Measurements from ENCODE around the gene BCL3. TPM values are rescaled to one million over a fixed set of nuclear protein-coding genes. Genes with fewer than 3 reads are reported as not detected.

BCL3 gene
- total RNA-seq, 4 donors from 2014 or later = 13.2 to 37.7 (median 16.4) TPM

DNA sequence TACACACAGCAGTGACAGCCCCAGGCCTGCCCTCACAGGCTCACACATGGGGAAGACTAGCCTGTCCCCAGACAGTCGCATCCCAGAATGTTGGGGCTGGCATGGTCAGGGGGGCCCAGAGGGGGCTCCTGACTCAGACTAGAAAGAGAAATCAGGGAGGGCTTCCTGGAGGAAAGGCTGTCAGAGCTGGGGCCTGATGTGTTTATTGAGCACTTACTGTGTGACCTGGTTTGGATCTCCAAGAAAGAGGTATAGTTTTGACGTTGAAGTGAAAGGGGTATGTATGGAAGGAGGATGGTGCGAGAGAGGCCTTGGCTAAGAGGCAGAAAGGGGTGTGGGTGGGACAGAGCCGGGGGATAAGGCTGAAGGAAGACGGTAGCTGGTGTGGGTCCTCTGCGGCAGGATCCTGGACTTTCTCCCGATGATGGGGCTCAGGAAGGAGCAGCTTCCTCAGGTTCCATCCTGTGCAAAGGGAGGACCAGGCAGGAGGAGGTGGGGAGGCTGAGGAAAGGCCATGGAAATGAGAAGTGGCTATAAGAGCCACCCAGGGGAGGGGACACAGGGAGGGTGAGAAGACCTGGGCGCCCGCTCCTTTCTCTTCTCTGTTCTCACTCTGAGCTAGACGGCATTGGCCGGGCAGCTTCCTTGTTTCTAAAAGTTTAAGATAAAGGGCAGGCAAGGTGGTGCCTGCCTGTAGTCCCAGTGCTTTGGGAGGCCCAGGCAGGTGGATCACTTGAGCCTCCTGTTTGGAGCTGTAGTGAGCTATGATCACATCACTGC is 16.1 kb upstream of the BCL3 start:
- Histone ChIP-seq H3K4me1 (no peaks in the 10 kb centered on the region), H3K36me3 (no peaks in the 10 kb centered on the region), H3K9me3 (no peaks in the 10 kb centered on the region), H3K4me3 (no peak overlapping the region), H3K27me3 (no peaks in the 10 kb centered on the region), H3K27ac (no peak overlapping the region)
- 63 to 71% methylated on average over 8 to 10 of the region's 11 CpGs for WGBS, 2 donors (ENCODE audit: low coverage in 1 of 2)
- ATAC-seq = no peak
- TF ChIP-seq POLR2A (IDR thresholded peaks at IDR 0.05) = no peak
- TF ChIP-seq EP300 (IDR thresholded peaks at IDR 0.05) = no peak
- TF ChIP-seq POLR2AphosphoS5 (IDR thresholded peaks at IDR 0.05) = no peak
- TF ChIP-seq, protein P1, sequence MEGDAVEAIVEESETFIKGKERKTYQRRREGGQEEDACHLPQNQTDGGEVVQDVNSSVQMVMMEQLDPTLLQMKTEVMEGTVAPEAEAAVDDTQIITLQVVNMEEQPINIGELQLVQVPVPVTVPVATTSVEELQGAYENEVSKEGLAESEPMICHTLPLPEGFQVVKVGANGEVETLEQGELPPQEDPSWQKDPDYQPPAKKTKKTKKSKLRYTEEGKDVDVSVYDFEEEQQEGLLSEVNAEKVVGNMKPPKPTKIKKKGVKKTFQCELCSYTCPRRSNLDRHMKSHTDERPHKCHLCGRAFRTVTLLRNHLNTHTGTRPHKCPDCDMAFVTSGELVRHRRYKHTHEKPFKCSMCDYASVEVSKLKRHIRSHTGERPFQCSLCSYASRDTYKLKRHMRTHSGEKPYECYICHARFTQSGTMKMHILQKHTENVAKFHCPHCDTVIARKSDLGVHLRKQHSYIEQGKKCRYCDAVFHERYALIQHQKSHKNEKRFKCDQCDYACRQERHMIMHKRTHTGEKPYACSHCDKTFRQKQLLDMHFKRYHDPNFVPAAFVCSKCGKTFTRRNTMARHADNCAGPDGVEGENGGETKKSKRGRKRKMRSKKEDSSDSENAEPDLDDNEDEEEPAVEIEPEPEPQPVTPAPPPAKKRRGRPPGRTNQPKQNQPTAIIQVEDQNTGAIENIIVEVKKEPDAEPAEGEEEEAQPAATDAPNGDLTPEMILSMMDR (IDR thresholded peaks at IDR 0.05) = no peak

DNA sequence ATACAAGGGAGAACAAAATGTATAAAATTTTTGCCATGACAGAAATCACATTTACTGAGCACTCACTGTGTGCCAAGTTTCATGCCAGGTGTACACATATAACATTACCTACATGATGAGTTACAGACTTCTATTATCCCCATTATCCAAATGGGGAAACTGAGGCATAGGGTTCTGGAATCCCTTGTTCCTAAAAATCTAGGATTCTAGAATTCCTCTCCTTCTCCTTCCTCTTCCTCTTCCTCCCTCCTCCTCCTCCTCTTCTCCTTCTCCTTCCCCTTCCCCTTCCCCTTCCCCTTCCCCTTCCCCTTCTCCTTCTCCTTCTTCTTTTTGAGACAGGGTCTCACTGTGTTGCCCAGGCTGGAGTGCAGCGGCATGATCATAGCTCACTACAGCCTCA is 14.2 kb upstream of the BCL3 start:
- Histone ChIP-seq H3K9me3 (no peaks in the 10 kb centered on the region), H3K36me3 (no peaks in the 10 kb centered on the region), H3K4me3 (no peak overlapping the region), H3K27ac (no peak overlapping the region), H3K27me3 (no peaks in the 10 kb centered on the region), H3K4me1 (peaks cover 0 to 9% (median 0%) of the 10 kb centered on the region in 3 donors)
- ATAC-seq = no peak
- WGBS, 2 donors (ENCODE audit: low coverage in 1 of 2) = 0 to 40% methylated on average over 1 of the region's 1 CpG
- TF ChIP-seq, protein P1 (IDR thresholded peaks at IDR 0.05) = no peak
- TF ChIP-seq EP300 (IDR thresholded peaks at IDR 0.05) (no peak), POLR2AphosphoS5 (IDR thresholded peaks at IDR 0.05) (no peak), POLR2A (IDR thresholded peaks at IDR 0.05) (no peak)

- H3K27me3 ChIP-seq = no peaks in the 10 kb centered on the region
- TF ChIP-seq, protein P1 (IDR thresholded peaks at IDR 0.05) = no peak
- TF ChIP-seq POLR2A (IDR thresholded peaks at IDR 0.05) (no peak), EP300 (IDR thresholded peaks at IDR 0.05) (no peak), POLR2AphosphoS5 (IDR thresholded peaks at IDR 0.05) (no peak)
- whole genome bisulfite sequencing, 2 donors (ENCODE audit: low coverage in 1 of 2) = 60 to 73% methylated on average over 1 to 5 of the region's 5 CpGs
- no peaks in the 10 kb centered on the region for H3K9me3 ChIP-seq
- H3K4me1 ChIP-seq = peaks cover 0 to 10% (median 0%) of the 10 kb centered on the region in 3 donors
- H3K27ac ChIP-seq = no peak overlapping the region
- no peak for ATAC-seq
- no peak overlapping the region for H3K4me3 ChIP-seq
- no peaks in the 10 kb centered on the region for H3K36me3 ChIP-seq
These were observed 13.5 kb upstream of the BCL3 start for GRCh38 chr19:44735011-44735410.

DNA sequence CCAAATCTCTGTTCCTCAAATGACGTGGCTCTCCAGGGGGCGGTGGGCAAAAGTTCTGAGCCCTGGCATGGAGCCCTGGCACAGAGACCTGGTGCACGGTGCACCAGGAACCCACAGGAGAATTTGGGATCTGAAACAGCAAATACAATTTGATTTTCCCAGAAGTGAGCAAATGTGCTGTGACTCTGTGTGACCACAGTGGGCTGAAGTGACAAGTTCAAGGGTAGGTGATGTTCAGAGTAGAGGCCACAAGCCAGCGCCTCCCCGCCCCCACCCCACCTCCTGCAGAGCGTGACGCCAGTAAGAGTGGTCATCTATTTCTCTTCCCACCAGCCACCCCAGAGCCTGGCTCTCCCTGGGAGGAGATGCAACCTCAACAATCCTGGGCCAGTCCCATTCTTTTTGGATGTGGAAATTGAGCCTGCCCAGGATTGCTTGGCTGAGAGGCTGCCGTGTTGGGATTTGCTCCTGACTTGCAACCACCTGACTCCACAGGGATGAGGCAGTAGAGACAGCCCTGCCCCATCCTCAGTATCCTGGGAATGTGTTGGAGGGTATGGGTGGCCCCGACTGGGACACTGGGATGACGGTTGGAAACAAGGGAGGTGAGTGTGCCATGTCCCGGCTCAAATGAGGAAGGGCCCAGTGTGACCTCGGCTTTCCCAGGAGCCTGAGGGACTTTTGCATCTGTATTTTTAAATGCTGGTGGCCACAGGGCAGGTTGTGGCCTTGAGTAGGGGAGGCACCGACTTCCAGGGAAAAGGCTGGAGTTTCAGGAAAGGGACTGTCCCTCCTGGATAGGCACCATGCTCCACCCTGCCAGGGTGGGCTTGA is 11.1 kb upstream of the BCL3 start:
- Histone ChIP-seq H3K27ac (no peak overlapping the region), H3K4me1 (peaks cover under 1 to 33% (median 16%) of the 10 kb centered on the region in 3 donors), H3K36me3 (no peaks in the 10 kb centered on the region), H3K27me3 (no peaks in the 10 kb centered on the region), H3K9me3 (no peaks in the 10 kb centered on the region), H3K4me3 (no peak overlapping the region)
- TF ChIP-seq EP300 (IDR thresholded peaks at IDR 0.05) (no peak), POLR2A (IDR thresholded peaks at IDR 0.05) (no peak), POLR2AphosphoS5 (IDR thresholded peaks at IDR 0.05) (no peak)
- TF ChIP-seq, protein P1 (IDR thresholded peaks at IDR 0.05) = no peak
- no peak for ATAC-seq
- 68 to 75% methylated on average over 4 to 8 of the region's 13 CpGs for WGBS, 2 donors (ENCODE audit: low coverage in 1 of 2)
